HCT116 (cell line): Measurements from ENCODE around the gene ETFA. TPM values are rescaled to one million over a fixed set of nuclear protein-coding genes. Genes with fewer than 3 reads are reported as not detected.

ENCODE experiments used
- ATAC-seq: fragments of 200-7000 bp; cut with Tn5 transposase; 2 replicates; pipeline ENCODE4 v1.9.1; 2020; ENCODE audit warnings: mild to moderate bottlenecking, moderate library complexity
- BruUV-seq: library from RNA; stranded (reverse); fragments of 400-500 nt; replicated peaks from 2 replicates; lab custom pipeline; 2021; lab: Mats Ljungman, UMichigan
- CTCF ChIA-PET: fragments of 300-600 bp; sonication (Branson Sonifier 250); formaldehyde crosslinking; loops from one replicate; lab custom pipeline; 2021; ENCODE audit warnings: antibody characterized with exemption; lab: Charles Lee
- POLR2A ChIA-PET: fragments of 300-600, 350-600 bp; sonication (Branson Sonifier 250); formaldehyde crosslinking; loops from one replicate; lab custom pipeline; 2021; ENCODE audit warnings: antibody characterized with exemption; lab: Charles Lee
- RAD21 ChIA-PET, 2 experiments: fragments of 300-600 bp; sonication (Branson Sonifier 250); formaldehyde crosslinking; loops; one replicate each; lab custom pipeline; 2023; ENCODE audit warnings: low total read pairs in 2 of 2; ENCODE audit not compliant: uncharacterized antibody in 2 of 2, unreplicated experiment in 2 of 2, low non-redundant PET in 1 of 2; lab: Charles Lee
- DNase-seq: peaks from one replicate; pipeline ENCODE4 v3.0.0-alpha.2; 2010; ENCODE audit warnings: low read depth, low spot score
- H2AFZ ChIP-seq: fragments of 200-600 bp; shearing (Covaris generic), sonication (generic); 2 replicates; pipeline ENCODE4 v1.6.1; 2017; ENCODE audit warnings: low read depth, mixed run types, mixed read lengths, antibody characterized with exemption, low read length; ENCODE audit not compliant: poor library complexity, severe bottlenecking
- H3K27ac ChIP-seq: 2 replicates; pipeline ENCODE4 v1.5.1; 2012; ENCODE audit warnings: low read depth, low read length
- H3K27me3 ChIP-seq: fragments of 200-600 bp; sonication (generic); 2 replicates; pipeline ENCODE4 v1.6.1; 2016; ENCODE audit warnings: mixed run types, low read length, mixed read lengths; ENCODE audit not compliant: insufficient read depth
- H3K36me3 ChIP-seq, 2 experiments: fragments of 200-500 bp in 1 of 2; fragments of 200-600 bp in 1 of 2; sonication (Bioruptor generic) in 1 of 2; sonication (generic) in 1 of 2; 2 replicates each; pipeline versions ENCODE4 v1.5.1 to v1.6.1; 2014 to 2016; ENCODE audit warnings: low read length in 2 of 2, inconsistent platforms in 1 of 2, mixed read lengths in 1 of 2, mixed run types in 1 of 2; ENCODE audit not compliant: insufficient read depth in 2 of 2, control insufficient read depth in 1 of 2
- H3K4me1 ChIP-seq, 2 experiments: fragments of 200-600 bp in 1 of 2; sonication (generic) in 1 of 2; 2 replicates each; pipeline versions ENCODE4 v1.5.1 to v1.6.1; 2012 to 2017; ENCODE audit warnings: low read length in 2 of 2, inconsistent platforms in 1 of 2, mild to moderate bottlenecking in 1 of 2, mixed read lengths in 1 of 2, mixed run types in 1 of 2, moderate library complexity in 1 of 2; ENCODE audit not compliant: insufficient read depth in 2 of 2, control insufficient read depth in 1 of 2
- H3K4me2 ChIP-seq: fragments of 200-600 bp; sonication (generic); 2 replicates; pipeline ENCODE4 v1.6.1; 2017; ENCODE audit warnings: mixed run types, low read length, mixed read lengths
- H3K4me3 ChIP-seq, 2 experiments: fragments of 200-600 bp in 1 of 2; sonication (generic) in 1 of 2; replicated peaks in 1 of 2; 2 replicates each; pipeline ENCODE4 v1.5.1; 2011 to 2016; ENCODE audit warnings: low read length in 2 of 2, control low read depth in 1 of 2, low read depth in 1 of 2, mild to moderate bottlenecking in 1 of 2, mixed read lengths in 1 of 2, mixed run types in 1 of 2
- H3K79me2 ChIP-seq: fragments of 200-600 bp; sonication (generic); 2 replicates; pipeline ENCODE4 v1.6.1; 2017; ENCODE audit warnings: mild to moderate bottlenecking, mixed run types, low read length, moderate library complexity, mixed read lengths; ENCODE audit not compliant: insufficient read depth
- H3K9ac ChIP-seq: fragments of 200-600 bp; sonication (generic); 2 replicates; pipeline ENCODE4 v1.6.1; 2016; ENCODE audit warnings: low read length, mixed read lengths
- H3K9me2 ChIP-seq: fragments of 200-600 bp; sonication (generic), shearing (Covaris generic); 2 replicates; pipeline ENCODE4 v1.6.1; 2017; ENCODE audit warnings: mixed run types, mild to moderate bottlenecking, moderate library complexity; ENCODE audit not compliant: insufficient read depth
- H3K9me3 ChIP-seq, 2 experiments: fragments of 200-500 bp in 1 of 2; fragments of 200-600 bp in 1 of 2; sonication (Bioruptor generic) in 1 of 2; sonication (generic) in 1 of 2; 2 replicates each; pipeline ENCODE4 v1.6.1; 2014 to 2017; ENCODE audit warnings: low read length in 2 of 2, mixed read lengths in 2 of 2, inconsistent platforms in 1 of 2, low read depth in 1 of 2, mild to moderate bottlenecking in 1 of 2, mixed run types in 1 of 2, moderate library complexity in 1 of 2; ENCODE audit not compliant: control insufficient read depth in 1 of 2, insufficient read depth in 1 of 2
- H4K20me1 ChIP-seq: fragments of 200-600 bp; sonication (generic), shearing (Covaris generic); 2 replicates; pipeline ENCODE4 v1.6.1; 2017; ENCODE audit warnings: mixed run types, mild to moderate bottlenecking, moderate library complexity; ENCODE audit not compliant: insufficient read depth
- ATF3 ChIP-seq: IDR thresholded peaks from 2 replicates; pipeline ENCODE4 v1.6.1; 2012
- CBX3 ChIP-seq: IDR thresholded peaks from 2 replicates; pipeline ENCODE4 v1.6.1; 2012; ENCODE audit warnings: low read depth
- CTCF ChIP-seq, 3 experiments: fragments of 200-600 bp in 1 of 3; sonication (generic) in 1 of 3; IDR thresholded peaks in 2 of 3; conservative IDR thresholded peaks in 1 of 3; 2 replicates each; pipeline ENCODE4 v1.5.1; 2012 to 2017; ENCODE audit warnings: low read depth in 2 of 3, low read length in 2 of 3, antibody characterized with exemption in 1 of 3, borderline replicate concordance in 1 of 3, control low read depth in 1 of 3, mild to moderate bottlenecking in 1 of 3, mixed read lengths in 1 of 3, mixed run types in 1 of 3, moderate library complexity in 1 of 3; ENCODE audit not compliant: insufficient read depth in 1 of 3
- EGR1 ChIP-seq: IDR thresholded peaks from 2 replicates; pipeline ENCODE4 v1.6.1; 2012; ENCODE audit warnings: low read depth
- ELF1 ChIP-seq: IDR thresholded peaks from 2 replicates; pipeline ENCODE4 v1.6.1; 2012; ENCODE audit warnings: low read depth, borderline replicate concordance
- EZH2phosphoT487 ChIP-seq: fragments of 200-600 bp; IDR thresholded peaks from 2 replicates; pipeline ENCODE4 v1.6.1; 2018; ENCODE audit warnings: antibody characterized with exemption, borderline replicate concordance
- FOSL1 ChIP-seq: IDR thresholded peaks from 2 replicates; pipeline ENCODE4 v1.6.1; 2012; ENCODE audit warnings: low read depth
- JUND ChIP-seq: IDR thresholded peaks from 2 replicates; pipeline ENCODE4 v1.6.1; 2012
- MAX ChIP-seq: IDR thresholded peaks from 2 replicates; pipeline ENCODE4 v1.6.1; 2012
- POLR2A ChIP-seq: IDR thresholded peaks from 2 replicates; pipeline ENCODE4 v1.7.0; 2011; ENCODE audit warnings: borderline replicate concordance; ENCODE audit not compliant: insufficient read depth, insufficient read length; ENCODE audit errors: extremely low read depth
- POLR2AphosphoS5 ChIP-seq: IDR thresholded peaks from 2 replicates; pipeline ENCODE4 v1.6.1; 2011; ENCODE audit warnings: mild to moderate bottlenecking, low read depth, low read length, moderate library complexity
- RAD21 ChIP-seq: IDR thresholded peaks from 2 replicates; pipeline ENCODE4 v1.6.1; 2012; ENCODE audit warnings: low read depth, mild to moderate bottlenecking
- REST ChIP-seq: IDR thresholded peaks from 2 replicates; pipeline ENCODE4 v1.6.1; 2012; ENCODE audit warnings: low read depth
- SIN3A ChIP-seq: IDR thresholded peaks from 2 replicates; pipeline ENCODE4 v1.6.1; 2012; ENCODE audit warnings: low read depth
- SP1 ChIP-seq: IDR thresholded peaks from 2 replicates; pipeline ENCODE4 v1.6.1; 2012; ENCODE audit warnings: low read depth
- TCF7L2 ChIP-seq: IDR thresholded peaks from 2 replicates; pipeline ENCODE4 v1.7.0; 2011; ENCODE audit warnings: borderline replicate concordance, inconsistent platforms; ENCODE audit not compliant: insufficient read depth, insufficient read length; ENCODE audit errors: extremely low read depth
- YY1 ChIP-seq: IDR thresholded peaks from 2 replicates; pipeline ENCODE4 v1.6.1; 2011; ENCODE audit warnings: low read length, low read depth, moderate library complexity, mild to moderate bottlenecking; ENCODE audit not compliant: insufficient replicate concordance; ENCODE audit errors: extremely low read depth
- ZFX ChIP-seq: fragments of 450-650 bp; IDR thresholded peaks from 2 replicates; pipeline ENCODE4 v1.6.1; 2017
- intact Hi-C: fragments of 100-400 bp; cut with micrococcal nuclease; formaldehyde crosslinking; loops from 2 replicates; pipeline ENCODE4 v1.10.0; 2022
- total RNA-seq: library from RNA; stranded (reverse); gene quantifications from one replicate; pipeline ENCODE4 v1.2.1, GENCODE V29; 2021; ENCODE audit not compliant: unreplicated experiment

The ETFA gene
- total RNA-seq, 1 experiment from 2014 or later = 144 TPM

- TF ChIP-seq REST (no peak), EZH2phosphoT487 (no peak), CBX3 (no peak)
Measured at GRCh38 chr15:76190070-76190564, 121.2 kb downstream of the ETFA start (continued).

GRCh38 chr15:76189106-76189505 is 122.2 kb downstream of the ETFA start:
- DNase-seq (no peak), ATAC-seq (no peak)
- ChIA-PET RAD21 (interaction anchor here in 1 of 2 experiments (0.7 kb wide), 1 partner anchor 21 kb away, joined by 5 read pairs; no protein-coding TSS in a partner anchor), CTCF (no interaction called here), POLR2A (no interaction called here)
- no peaks in the 10 kb centered on the region for H3K27me3 ChIP-seq
- no TSS peak for BruUV-seq
- peaks cover 0 to 20% of the 10 kb centered on the region in 2 experiments; a peak in 2 of 4 replicates for H3K4me1 ChIP-seq
- no peak overlapping the region for H3K9ac ChIP-seq
- H2AFZ ChIP-seq = no peak overlapping the region
- H3K27ac ChIP-seq = no peak overlapping the region
- no peaks in the 10 kb centered on the region for H3K9me3 ChIP-seq
- no peak overlapping the region for H3K4me2 ChIP-seq
- no peaks in the 10 kb centered on the region for H3K79me2 ChIP-seq
- H3K4me3 ChIP-seq = no peak overlapping the region
- no peaks in the 10 kb centered on the region for H4K20me1 ChIP-seq
- H3K36me3 ChIP-seq = no peaks in the 10 kb centered on the region
- H3K9me2 ChIP-seq = no peaks in the 10 kb centered on the region
- intact Hi-C loops = no loop called here
- TF ChIP-seq CBX3 = no peak
- no peak for TF ChIP-seq SIN3A
- no peak for TF ChIP-seq ELF1
- no peak for TF ChIP-seq EGR1
- TF ChIP-seq ZFX = no peak
- TF ChIP-seq ATF3 = no peak
- no peak for TF ChIP-seq POLR2A
- no peak for TF ChIP-seq POLR2AphosphoS5
- no peak for TF ChIP-seq YY1
- no peak for TF ChIP-seq SP1
- no peak for TF ChIP-seq TCF7L2
- TF ChIP-seq CTCF (IDR thresholded peaks at IDR 0.05 in 2 of 3, conservative IDR thresholded peaks at IDR 0.05 in 1 of 3; ENCODE audit: borderline replicate concordance in 1 of 3, insufficient read depth in 1 of 3, low read depth in 2 of 3, low read length in 2 of 3) = no peak
- no peak for TF ChIP-seq JUND
- no peak for TF ChIP-seq FOSL1
- TF ChIP-seq MAX = no peak
- TF ChIP-seq RAD21 = no peak
